ENCODE measurements around the gene SURF2. TPM values are rescaled to one million over a fixed set of nuclear protein-coding genes. Genes with fewer than 3 reads are reported as not detected.
A peak's percentile ranks its signal among the peaks of the same experiment; 100 is the strongest.

The SURF2 gene
- total and polyA plus RNA-seq, 9 of the 15 experiments (the other 6 are each of a cell fraction or from before 2014, with no cell fraction given): 5.5 to 82.5 (median 21.3) TPM

- TF ChIP-seq ARHGAP35 (IDR thresholded peaks at IDR 0.05; ENCODE audit: partially characterized antibody) (no peak), SMARCA4 (IDR thresholded peaks at IDR 0.05) (no peak), ZNF347 (CRISPR knock-in tag; IDR thresholded peaks at IDR 0.05; ENCODE audit: low read depth) (no peak), SRSF7 (optimal IDR thresholded peaks at IDR 0.05; ENCODE audit: low read depth, low read length) (no peak), KDM1A (IDR thresholded peaks at IDR 0.05) (no peak), SNAPC5 (CRISPR knock-in tag; IDR thresholded peaks at IDR 0.05) (no peak), FOXP4 (CRISPR knock-in tag; IDR thresholded peaks at IDR 0.05; ENCODE audit: borderline replicate concordance) (0 out of 2 replicates have a peak, but pooled peaks have one; percentile 77), TSHZ1 (CRISPR knock-in tag; IDR thresholded peaks at IDR 0.05) (0 out of 2 replicates have a peak, but pooled peaks have one; percentile 35), SFPQ (IDR thresholded peaks at IDR 0.05; ENCODE audit: low read depth, low read length) (no peak), RBFOX2 (IDR thresholded peaks at IDR 0.05; ENCODE audit: low read depth, low read length) (peak; percentile 96), WHSC1 (IDR thresholded peaks at IDR 0.05; ENCODE audit: low read length) (no peak), ZNF57 (CRISPR knock-in tag; IDR thresholded peaks at IDR 0.05) (no peak), CCAR2 (IDR thresholded peaks at IDR 0.05; ENCODE audit: low read depth, low read length) (no peak), ASH1L (IDR thresholded peaks at IDR 0.05; ENCODE audit: borderline replicate concordance, low read depth, partially characterized antibody) (no peak)
Observed at GRCh38 chr9:133335924-133336811, 20.2 kb upstream of the SURF2 start, which contains the start of gene SURF6 (continued).
